ENCODE results near the gene ATP1A1.

Gene ATP1A1

GRCh38 chr1:116373431-116374352, 648 bp downstream of the ATP1A1 start:
- no peak for DNase-seq

DNA sequence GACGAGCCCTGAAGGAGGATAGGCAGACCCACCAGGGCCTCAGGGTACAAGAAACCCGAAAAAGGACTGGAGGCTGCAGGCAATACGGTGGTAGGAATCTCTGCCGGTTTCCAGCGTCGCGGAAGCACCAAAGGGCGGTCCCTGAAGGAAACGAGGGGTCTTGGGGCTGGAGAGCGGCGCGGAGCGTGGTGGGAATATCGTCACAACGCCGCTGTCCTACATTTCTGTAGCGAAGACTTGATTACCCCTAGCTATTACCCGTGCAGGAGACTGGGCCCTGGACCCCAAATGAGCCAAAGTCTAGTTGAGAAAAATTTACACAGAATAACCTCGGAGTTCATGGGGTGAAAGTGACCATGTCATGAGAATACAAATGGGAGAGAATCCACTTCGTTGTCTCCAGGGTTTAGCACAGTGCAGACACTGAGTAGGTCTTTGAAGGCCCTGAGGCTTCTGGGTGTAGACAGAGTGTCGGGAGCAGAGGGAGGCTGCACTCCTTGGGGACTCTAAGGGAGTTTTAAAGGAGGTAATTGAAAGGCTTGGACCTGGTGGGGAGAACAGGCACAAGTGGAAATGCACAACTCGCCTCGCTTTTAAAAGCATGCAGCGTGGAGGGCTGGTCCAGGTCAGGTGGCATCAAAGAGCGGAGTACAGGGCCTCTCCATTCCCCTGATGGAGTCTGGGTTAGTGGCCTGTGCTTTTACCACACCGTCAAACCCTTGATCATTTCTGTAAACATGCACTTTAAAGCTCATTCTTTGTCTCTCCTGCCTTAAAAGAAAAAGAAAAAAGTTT, 1.5 kb downstream of the ATP1A1 start:
- DNase-seq, result peak; percentile 59

DNA sequence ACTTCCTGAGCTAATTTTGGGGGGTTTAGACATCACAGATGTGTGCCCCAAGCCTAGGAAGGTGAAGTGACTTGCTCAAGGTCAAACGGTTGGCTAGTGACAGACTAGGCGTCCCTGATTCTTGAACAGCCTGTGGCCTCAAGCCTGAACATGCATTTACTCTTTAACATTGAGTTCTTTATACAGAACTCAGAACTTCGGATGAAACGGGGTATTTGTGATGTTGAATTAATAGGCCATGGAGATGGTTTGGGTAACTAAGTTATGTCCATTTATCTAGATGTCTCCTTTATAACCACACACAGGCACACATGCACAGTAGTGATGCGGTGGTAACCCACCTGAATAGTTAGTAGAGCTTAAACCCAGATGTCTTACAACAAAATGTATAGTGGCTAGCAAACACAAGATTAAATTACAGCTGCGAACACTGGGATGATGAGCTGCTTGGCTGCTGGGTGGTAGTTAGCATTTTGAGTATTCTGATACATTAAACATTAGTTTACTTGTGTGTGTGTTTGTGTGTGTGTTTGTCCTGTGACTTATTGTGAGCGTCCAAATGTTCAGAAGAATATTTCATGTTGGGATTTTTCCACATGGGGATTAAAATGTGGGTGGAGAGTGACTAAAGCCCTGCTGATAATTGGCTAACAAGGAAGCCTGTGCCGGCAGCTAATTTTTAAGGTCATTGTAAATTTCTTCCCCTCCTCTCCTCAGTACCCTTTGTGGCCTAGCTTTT, 2.3 kb downstream of the ATP1A1 start:
- peak; percentile 79 for DNase-seq

DNA sequence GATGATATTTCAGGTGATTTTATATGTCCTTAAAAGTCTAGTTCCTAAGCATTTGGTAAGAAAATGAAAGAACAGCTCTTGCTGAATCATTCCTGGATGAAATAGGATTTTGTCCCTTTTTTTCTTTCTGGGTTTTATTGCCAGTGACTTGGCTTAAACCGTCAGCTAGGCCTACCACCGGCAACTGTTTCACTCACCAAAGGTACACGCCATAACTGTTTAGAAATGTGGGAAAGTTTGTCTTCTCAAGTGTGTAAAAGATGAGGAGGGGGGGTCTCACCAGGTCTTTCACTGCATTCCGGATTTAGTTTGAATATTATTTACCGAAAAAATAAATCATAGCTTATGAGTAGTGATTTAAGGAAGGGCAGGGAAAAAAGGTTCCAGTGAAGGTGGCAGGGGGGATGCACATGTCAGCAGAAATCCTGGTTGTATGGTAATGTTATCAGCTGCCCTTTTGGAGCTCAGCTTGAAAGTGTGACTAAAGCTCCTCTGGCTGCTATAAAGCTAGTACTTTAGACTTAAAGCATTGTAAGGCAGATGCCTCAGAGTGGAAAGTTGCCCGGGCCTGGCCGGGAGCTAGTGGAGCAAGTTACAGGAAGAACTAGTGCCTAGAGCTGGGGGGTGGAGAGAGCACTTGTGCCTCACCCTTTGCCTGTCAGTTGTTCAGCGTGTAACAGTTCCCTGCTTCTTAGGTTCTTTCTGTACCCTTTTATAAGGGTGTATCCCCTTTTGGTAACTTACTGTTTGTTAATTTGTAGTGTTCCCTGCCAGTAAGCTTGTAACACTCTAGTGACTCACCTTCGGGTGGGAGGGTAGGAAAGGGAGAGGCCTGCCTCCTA, 3.1 kb downstream of the ATP1A1 start:
- DNase-seq, result peak; percentile 77

- DNase-seq, result no peak
Measured at GRCh38 chr1:116376729-116377086, 3.7 kb downstream of the ATP1A1 start.

GRCh38 chr1:116377541-116378529, 4.8 kb downstream of the ATP1A1 start:
- peak; percentile 47 for DNase-seq

- DNase-seq, result no peak
Measured at GRCh38 chr1:116379057-116379630, 6.1 kb downstream of the ATP1A1 start.

DNA sequence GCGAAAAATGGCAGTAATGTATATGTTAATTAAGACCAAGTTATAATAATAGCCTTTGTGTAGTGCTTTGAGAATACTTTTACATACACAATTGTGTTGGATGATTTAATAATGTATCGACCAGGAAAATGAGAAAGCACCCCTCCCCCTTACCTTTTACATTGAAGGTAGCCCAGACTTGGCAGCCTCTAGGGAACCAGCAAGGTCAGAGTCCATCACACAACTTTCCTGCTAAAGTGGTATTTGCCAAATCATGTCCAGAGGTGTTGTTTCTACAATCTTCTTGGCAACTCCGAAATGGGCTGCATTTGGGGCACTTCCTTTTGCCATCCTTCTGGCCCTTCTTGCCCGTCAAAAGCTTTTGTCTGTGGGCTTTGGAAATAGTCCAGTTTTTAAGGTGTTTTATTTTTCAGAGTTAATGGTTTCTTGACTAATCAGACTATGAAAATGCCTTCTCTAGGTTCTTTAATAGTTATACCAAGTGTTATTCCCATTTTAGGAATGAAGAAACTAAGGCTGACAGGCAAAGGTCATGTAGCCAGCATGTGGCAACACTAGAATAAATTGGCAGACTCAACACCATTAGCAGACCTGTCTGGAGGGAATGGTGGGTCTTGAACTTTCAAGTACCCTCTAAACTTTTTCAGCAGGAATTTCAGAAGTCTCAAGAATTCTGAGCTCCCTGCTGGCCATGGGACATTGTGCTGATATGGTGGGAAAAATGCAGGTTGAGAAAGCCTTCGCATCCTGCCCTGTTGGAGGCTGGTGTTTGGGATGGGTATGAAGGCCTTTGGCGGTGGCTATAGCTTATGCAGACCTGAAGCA, 6.8 kb downstream of the ATP1A1 start:
- no peak for DNase-seq

- no peak for DNase-seq
Measured at GRCh38 chr1:116380499-116381242, 7.6 kb downstream of the ATP1A1 start.

DNA sequence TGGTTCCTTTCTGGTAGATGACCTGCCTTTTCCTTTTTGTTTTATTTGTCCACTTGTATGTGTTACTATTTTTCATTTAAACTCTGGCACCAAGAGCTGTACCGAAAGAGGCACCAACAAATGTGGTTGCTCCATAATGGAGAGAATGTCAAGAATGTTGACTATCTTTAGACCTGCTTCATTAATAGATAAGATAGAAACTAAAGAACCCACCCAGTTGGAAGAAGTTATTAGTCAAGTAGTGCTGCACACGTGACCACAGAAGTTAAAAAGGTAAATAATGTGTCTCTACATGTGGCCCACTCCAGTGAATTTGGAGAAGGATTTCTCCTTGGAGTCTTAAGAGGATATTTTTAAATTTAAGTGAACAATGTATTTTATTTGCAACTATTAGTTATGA, 9.3 kb downstream of the ATP1A1 start:
- DNase-seq, result no peak

DNA sequence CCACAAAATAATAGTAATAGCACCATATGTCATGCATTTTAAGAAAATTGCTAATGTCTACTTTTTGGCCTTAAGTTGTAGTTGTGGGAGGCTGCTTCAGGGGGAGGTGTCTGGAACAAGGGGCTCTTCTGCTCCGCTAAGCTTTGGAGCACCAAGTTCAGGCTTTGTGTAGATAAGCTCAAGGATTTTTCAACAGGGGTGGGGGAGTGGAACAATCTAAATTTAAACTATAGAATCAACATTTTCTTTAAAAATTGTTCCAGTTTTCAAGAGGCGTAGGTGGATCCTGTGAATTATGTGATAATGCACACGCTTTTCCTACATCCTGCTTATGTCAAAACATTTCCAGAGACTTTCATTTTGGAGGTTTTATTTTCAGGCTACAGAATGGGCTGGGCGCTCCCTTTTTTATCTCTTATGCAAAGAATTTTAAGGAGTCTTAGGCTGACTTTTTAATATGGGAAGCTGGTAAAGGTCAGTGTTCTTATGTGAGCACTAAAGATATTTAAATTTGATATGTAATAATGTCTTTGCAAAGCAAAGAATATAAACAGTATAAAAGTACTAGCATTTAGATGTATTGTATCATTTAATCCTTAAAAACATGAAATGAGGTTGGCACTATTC, 9.9 kb downstream of the ATP1A1 start:
- no peak for DNase-seq

GRCh38 chr1:116386042-116386441, 13.0 kb downstream of the ATP1A1 start:
- no peak for DNase-seq

GRCh38 chr1:116387551-116387950, 14.5 kb downstream of the ATP1A1 start:
- no peak for DNase-seq

DNA sequence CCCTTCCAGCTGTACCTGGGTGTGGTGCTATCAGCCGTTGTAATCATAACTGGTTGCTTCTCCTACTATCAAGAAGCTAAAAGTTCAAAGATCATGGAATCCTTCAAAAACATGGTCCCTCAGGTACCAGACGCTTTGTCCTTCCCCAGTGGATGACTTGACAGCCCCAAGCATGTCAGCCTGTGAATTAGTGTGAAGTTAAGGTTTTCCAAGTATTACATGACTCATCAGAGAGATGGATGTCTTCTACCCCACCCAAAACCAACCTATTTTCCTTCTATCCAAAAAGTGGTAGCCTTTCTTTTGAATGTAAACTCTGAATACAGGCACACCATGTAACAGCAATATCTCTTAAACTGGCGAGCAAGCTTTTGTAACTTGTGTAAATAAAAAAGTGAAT, 15.1 kb downstream of the ATP1A1 start:
- no peak for DNase-seq

DNA sequence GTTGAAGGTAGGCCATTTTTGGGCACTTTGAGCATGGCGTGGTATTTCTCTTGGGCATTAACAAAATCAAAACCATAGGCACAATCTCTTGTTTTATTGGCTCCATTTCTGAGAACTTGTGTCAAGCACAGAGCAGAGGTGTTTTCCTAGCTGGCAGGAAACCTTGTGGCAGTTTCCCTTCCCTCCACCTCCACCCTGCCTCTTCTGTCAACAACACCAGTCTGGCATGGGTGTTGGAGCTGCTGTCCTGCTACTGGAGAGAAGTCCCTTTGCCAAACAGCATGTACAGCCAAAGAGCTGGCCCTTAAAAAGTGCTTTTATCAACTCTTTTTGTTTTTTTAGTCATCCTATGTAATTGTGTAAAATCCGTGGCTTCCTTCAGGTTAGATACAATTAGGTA, 16.0 kb downstream of the ATP1A1 start:
- no peak for DNase-seq

DNA sequence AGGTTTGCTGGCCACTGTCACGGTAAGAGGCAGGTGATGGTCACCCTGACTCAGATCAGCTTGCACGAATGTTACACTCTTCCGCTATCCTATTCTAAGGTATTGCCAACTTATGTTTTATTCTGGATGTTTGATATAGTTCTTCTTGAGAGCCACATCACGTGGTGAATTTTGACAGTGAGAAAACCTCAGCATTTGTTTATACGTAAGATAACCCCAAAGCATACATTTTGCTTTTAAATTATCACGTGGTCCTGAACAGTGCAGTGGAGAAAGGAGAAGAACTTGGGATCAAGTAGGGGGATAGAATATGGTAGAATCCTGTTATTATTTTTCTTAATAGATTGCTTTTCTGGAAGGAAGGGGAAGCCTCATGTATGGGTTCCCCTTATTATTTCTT, 16.6 kb downstream of the ATP1A1 start:
- DNase-seq, result no peak

DNA sequence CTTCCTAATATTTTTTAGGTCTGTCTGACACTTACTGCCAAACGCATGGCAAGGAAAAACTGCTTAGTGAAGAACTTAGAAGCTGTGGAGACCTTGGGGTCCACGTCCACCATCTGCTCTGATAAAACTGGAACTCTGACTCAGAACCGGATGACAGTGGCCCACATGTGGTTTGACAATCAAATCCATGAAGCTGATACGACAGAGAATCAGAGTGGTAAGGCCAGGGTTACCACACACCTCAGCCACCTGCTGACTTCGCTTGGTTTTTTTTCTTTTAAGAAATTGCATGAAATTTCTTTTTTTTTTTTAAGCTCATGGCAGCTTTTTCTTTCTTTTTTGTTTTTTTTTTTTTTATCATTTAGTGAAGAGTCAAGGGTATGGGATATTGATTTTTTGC, 17.2 kb downstream of the ATP1A1 start:
- no peak for DNase-seq

DNA sequence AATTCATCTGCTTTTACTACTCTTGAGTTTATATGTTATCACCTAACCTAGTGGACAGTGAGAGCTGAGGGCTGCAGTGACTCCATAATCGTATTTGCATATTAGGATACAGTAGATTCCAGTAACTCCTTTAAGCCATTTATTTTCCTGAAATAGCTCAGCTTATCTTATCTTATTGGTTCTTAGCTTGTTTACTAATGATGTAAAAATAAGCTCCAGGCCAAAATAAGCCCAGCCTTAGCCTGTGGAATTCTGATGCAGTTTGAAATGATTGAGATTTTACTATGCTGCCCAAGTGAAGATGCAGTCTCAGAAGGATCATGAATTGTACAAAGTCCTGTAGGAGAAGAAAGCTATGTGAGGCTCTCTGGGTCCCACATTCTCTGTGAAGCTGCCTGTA, 18.1 kb downstream of the ATP1A1 start:
- DNase-seq, result no peak

Data from NCI-H526 treated with DMSO at 0.1 percent for 48 hours (cell line).